Measurements from ENCODE around the gene PEX11B. TPM values are rescaled to one million over a fixed set of nuclear protein-coding genes. Genes with fewer than 3 reads are reported as not detected.
A peak's percentile ranks its signal among the peaks of the same experiment; 100 is the strongest.

PEX11B gene
- total RNA-seq, 1 experiment from 2014 or later: 27.4 TPM

GRCh38 chr1:145956361-145956760, 37.8 kb upstream of the PEX11B start:
- Histone ChIP-seq H3K36me3 (ENCODE audit: control insufficient read depth, insufficient read depth, low read length) (no peaks in the 10 kb centered on the region), H3K9me3 (ENCODE audit: control insufficient read depth, insufficient read depth, low read depth, low read length) (no peaks in the 10 kb centered on the region), H3K27ac (ENCODE audit: low read length) (peak overlapping the region; percentile 98), H3K4me1 (ENCODE audit: control insufficient read depth, insufficient read depth, low read length) (peaks cover 33% of the 10 kb centered on the region), H3K27me3 (ENCODE audit: control insufficient read depth, insufficient read depth, low read length) (no peaks in the 10 kb centered on the region), H3K4me3 (ENCODE audit: low read depth in 2 of 2, low read length in 2 of 2) (peak overlapping the region; percentile 70 to 87)
- ChIA-PET CTCF (no interaction called here), POLR2A (no interaction called here)
- TF ChIP-seq POLR2AphosphoS5 (IDR thresholded peaks at IDR 0.05; ENCODE audit: low read depth, low read length) (no peak), REST (IDR thresholded peaks at IDR 0.05; ENCODE audit: insufficient read depth in 1 of 2, low read depth in 2 of 2, low read length in 1 of 2) (no peak), CTCF (IDR thresholded peaks at IDR 0.05) (no peak), TCF7L2 (IDR thresholded peaks at IDR 0.05; ENCODE audit: low read depth, low read length) (no peak), SIN3A (IDR thresholded peaks at IDR 0.05; ENCODE audit: borderline replicate concordance, insufficient read depth, low read depth, low read length) (no peak)
- in situ Hi-C loops (cut with HindIII; ENCODE audit: low pct_unique_long_range_greater_than_20kb, low sequenced_read_pairs) (no loop called here), intact Hi-C loops (cut with micrococcal nuclease; ENCODE audit: unreplicated experiment) (no loop called here)
- DNase-seq (ENCODE audit: low read depth, low spot score): no peak
- BruUV-seq (replicated peaks): no TSS peak
- ATAC-seq: no peak

DNA sequence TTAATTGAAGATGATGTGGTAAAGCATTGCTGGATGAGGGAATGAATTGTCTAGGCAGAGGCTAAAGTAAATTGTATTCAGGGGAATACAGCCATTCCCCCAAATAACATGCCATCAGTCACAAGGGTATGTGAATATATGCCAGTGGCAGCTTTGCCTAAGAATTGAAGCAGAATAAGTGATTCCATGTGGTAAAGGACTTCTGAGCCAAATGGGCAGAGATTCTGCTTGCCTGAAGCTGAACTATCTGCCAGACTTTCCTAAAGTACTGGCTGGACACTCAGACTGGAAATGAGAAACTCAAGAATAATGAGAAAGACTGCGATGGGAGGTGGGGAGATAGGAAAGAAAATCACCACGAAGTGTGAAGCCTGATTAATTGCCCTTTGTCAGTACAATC, 36.9 kb upstream of the PEX11B start:
- intact Hi-C loops (cut with micrococcal nuclease; ENCODE audit: unreplicated experiment) (no loop called here), in situ Hi-C loops (cut with HindIII; ENCODE audit: low pct_unique_long_range_greater_than_20kb, low sequenced_read_pairs) (no loop called here)
- no peaks in the 10 kb centered on the region for H3K36me3 ChIP-seq (ENCODE audit: control insufficient read depth, insufficient read depth, low read length)
- H3K27ac ChIP-seq (ENCODE audit: low read length): peak overlapping the region; percentile 98; the same call in 1 of the 2 replicates
- DNase-seq (ENCODE audit: low read depth, low spot score): no peak
- H3K9me3 ChIP-seq (ENCODE audit: control insufficient read depth, insufficient read depth, low read depth, low read length): no peaks in the 10 kb centered on the region
- ChIA-PET POLR2A (interaction anchor here (0.7 to 1.0 kb wide), 2 partner anchors 11 to 14 kb away, joined by 3 read pairs; no protein-coding TSS in a partner anchor), CTCF (no interaction called here)
- H3K27me3 ChIP-seq (ENCODE audit: control insufficient read depth, insufficient read depth, low read length): no peaks in the 10 kb centered on the region
- peaks cover 33% of the 10 kb centered on the region for H3K4me1 ChIP-seq (ENCODE audit: control insufficient read depth, insufficient read depth, low read length)
- no peak overlapping the region; a peak in 1 of 4 replicates for H3K4me3 ChIP-seq (ENCODE audit: low read depth in 2 of 2, low read length in 2 of 2)
- BruUV-seq (replicated peaks): no TSS peak
- no peak for ATAC-seq
- TF ChIP-seq CTCF (IDR thresholded peaks at IDR 0.05): no peak
- TF ChIP-seq SIN3A (IDR thresholded peaks at IDR 0.05; ENCODE audit: borderline replicate concordance, insufficient read depth, low read depth, low read length): no peak
- TF ChIP-seq POLR2AphosphoS5 (IDR thresholded peaks at IDR 0.05; ENCODE audit: low read depth, low read length): no peak
- TF ChIP-seq REST (IDR thresholded peaks at IDR 0.05; ENCODE audit: insufficient read depth in 1 of 2, low read depth in 2 of 2, low read length in 1 of 2): no peak
- no peak for TF ChIP-seq TCF7L2 (IDR thresholded peaks at IDR 0.05; ENCODE audit: low read depth, low read length)
